Dermis blood vessel endothelial cell (primary cell): Measurements from ENCODE around the gene GNB5. TPM values are rescaled to one million over a fixed set of nuclear protein-coding genes. Genes with fewer than 3 reads are reported as not detected.
A peak's percentile ranks its signal among the peaks of the same experiment; 100 is the strongest.
"Not testable (repeated sequence)": the region's sequence is repeated elsewhere in the genome, so short reads cannot be mapped to it uniquely, and the experiment has no call there.

Experiments used
- DNase-seq: peaks from one replicate; pipeline ENCODE4 v3.0.0; 2010
- total RNA-seq: library from RNA; depleted of rRNA; stranded (reverse); fragments of >200 nt; gene quantifications from 2 replicates; pipeline ENCODE4 v1.2.3, GENCODE V29; 2014

Gene GNB5
- total RNA-seq, 1 donor from 2014 or later = 31.8 TPM

GRCh38 chr15:52090193-52090592 lies 101.0 kb downstream of the GNB5 start:
- no peak for DNase-seq

DNA sequence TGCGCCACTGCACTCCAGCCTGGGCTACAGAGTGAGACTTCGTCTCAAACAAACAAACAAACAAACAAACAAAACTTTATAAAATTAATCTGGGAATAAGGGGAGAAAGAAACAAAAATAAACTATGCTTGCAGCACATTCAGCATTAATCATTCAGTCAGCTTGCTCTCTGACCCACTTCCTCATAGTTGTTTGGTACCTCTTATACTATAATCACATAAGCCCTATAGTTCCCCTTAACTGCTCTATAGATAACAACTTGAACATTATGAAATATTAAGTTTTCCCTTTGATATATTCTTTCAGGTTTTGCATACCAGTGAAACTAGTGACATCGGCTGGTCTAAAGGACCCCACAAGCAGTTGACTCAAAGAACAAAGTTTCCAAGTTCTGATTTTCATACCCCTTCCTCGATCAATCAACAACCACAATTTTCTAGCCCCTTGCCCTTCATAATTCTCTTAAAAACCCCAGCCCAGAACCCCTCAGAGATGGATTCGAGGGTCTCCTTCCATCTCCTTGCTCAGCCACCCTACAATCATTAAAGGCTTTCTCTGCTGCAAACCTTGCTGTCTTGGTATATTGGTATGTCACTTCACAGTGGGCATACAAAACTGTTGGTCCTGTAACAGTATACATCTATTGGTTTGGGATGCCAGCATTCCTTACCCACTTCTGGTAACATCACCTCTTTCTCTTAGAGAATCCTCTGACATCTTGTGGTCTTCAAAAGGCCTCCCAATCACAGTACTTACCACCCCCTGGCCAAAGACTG lies 105.0 kb downstream of the GNB5 start:
- DNase-seq = no peak

- DNase-seq = peak; percentile 45
Measured at GRCh38 chr15:52085299-52085698, 105.9 kb downstream of the GNB5 start.

DNA sequence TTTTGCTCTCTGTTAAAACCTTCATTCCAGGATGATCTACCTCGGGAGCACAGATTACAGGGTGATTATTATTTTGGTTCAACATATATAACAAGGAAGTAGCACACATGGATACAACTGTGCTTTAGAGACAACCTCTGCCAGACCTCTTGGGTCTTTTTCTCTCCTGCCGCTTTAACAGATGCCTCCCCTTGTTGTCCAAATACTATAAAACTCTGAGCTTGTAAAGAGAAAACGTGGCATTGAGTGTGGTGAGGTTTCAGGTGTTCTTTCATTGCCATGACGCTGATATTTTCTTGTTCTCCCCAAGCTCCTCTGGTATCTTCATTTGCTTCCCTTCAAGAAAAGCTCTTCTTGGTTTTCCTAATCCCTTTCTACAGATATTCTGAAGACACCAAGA lies 107.6 kb downstream of the GNB5 start:
- no peak for DNase-seq

- DNase-seq = not testable (repeated sequence)
Measured at GRCh38 chr15:52083037-52083359, 108.2 kb downstream of the GNB5 start.

GRCh38 chr15:52082197-52083036 lies 108.8 kb downstream of the GNB5 start:
- no peak for DNase-seq

DNA sequence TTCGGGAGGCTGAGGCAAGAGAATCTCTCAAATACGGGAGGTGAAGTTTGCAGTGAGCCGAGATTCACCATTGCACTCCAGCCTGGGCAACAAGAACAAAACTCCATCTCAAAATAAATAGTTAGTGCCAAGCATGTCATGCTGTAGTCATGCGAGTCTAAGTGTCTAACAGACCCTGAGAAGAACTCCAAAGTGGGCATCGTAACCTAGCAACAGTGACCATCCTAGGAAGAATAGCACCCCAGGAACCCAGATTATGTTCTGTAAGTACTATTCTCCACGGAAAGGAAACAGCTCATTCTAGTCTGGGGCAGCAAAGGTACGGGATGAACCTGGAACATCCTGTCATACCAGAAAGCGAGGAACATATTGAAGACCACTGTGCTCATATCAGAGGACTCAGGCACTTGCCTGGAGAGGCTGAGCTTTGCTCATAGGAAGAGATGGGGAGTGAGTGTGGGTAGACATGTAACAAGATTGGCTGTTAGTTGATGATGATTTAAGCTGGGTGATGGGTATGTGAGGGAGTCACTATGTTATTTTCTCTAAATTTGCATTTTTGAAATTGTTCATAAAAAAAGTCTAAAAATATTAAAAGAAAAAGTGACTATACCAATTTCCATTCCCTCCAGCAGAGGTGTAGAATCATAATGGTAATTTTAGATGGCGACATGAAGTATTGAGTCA lies 110.3 kb downstream of the GNB5 start:
- no peak for DNase-seq

DNA sequence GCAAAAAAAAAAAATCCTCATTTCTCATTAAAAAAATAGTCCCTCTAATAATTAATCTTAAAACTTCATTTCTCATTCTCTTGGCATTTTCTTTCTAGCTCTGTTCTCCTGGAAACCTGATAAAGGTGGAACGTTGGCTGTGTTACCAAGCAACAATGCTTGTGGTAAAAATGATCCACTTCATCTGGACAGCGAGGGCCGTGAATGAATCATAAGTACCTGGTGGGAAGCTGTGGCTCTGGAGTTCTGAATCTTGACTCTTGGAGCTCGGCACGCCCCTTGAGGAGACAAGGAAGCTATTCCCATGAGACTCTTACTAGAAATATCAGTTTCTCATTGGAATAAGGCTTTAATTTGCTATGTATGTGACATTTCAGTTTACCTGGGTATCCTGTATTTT lies 111.2 kb downstream of the GNB5 start:
- DNase-seq = no peak

DNA sequence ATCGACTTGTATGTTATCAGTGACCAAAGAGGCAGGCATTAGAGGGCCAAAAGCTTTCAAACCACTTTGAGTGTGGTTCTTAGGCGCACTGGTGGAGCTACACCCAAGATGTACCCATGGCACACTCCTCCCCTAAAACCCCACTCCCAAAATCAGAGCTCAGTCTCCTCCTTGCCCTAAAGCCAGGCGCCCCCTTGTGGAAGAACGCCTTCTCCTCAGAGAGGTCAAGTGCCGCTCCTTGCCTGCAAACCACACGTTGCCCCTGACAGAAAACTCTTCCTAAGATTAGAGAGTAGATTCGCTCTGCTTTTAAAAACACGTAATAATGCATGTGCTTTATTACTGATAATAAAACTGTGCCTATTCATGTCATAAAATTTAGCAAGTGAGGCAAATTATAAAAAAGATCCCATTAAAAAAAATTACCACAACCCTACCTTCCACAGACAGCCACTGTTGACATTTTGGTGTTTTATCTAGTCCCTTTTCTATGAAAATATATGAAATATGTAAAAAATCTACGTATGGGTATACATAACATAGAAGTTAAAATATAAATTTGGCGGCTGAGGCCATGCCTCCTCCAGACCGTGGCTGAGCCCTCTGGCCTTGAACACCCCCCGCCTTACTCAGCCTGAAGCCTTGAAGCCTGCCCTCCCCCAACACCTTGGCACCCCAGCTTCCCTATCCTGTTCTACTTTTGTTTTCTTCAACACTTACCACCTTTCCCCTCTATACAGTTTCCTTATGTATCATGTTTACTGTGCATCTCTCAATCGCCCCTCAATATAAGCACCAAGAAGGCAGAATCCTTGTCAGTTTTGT lies 112.1 kb downstream of the GNB5 start:
- DNase-seq = peak; percentile 88

DNA sequence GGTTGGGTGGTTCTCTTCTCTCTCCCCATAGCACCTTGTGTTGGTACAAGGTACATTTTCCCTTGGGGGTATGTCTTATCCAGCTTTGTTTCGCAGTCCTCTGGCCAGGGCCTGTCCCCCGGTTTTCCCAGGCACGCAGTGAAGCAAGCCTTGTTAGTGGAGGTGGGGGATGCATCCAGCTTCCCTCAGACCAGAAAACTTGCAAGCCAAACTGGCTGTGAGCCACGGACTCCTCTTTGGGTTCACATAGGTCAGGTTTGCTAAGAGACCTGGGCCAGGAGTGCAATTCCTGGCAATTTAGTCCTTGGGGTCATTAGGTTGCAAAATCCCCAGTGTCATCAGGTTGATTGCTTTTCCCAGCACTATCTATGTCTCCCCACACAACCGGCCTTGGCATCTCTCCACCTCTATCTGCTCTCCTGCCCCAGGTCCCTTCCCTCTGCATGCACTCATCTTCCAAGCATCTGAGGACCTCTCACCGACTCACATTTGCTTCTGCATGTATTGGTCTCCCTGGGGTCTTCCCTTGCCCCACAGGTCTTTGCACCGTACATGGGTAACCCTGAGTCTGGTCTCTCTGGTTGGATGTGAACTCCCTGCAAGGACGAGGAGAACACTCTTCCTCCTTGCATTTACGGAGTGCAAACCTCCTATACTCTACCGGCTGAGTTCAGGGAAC lies 112.9 kb downstream of the GNB5 start:
- DNase-seq = no peak

- peak; percentile 47 for DNase-seq
Measured at GRCh38 chr15:52076889-52077781, 114.1 kb downstream of the GNB5 start.

- DNase-seq = no peak
Measured at GRCh38 chr15:52071570-52071969, 119.6 kb downstream of the GNB5 start.

DNA sequence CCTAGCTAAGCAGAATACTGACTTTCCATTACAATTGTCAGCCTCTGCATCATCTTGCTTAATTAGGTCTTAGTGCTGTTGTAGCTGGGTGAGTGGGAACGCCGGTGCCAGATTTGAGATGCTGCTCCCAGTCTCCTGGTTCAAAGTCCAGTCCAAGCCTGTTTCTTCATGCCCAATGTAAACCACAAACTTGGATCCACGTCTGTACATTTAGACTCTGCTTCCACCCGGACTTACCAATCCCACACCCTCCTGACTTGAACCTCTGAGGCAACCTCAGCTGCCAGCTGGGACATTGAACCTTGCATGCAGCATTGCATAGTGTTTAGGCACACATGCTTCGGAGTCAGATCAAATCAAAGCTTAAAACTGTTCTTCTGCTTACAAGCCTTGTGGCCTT lies 121.6 kb downstream of the GNB5 start:
- no peak for DNase-seq

DNA sequence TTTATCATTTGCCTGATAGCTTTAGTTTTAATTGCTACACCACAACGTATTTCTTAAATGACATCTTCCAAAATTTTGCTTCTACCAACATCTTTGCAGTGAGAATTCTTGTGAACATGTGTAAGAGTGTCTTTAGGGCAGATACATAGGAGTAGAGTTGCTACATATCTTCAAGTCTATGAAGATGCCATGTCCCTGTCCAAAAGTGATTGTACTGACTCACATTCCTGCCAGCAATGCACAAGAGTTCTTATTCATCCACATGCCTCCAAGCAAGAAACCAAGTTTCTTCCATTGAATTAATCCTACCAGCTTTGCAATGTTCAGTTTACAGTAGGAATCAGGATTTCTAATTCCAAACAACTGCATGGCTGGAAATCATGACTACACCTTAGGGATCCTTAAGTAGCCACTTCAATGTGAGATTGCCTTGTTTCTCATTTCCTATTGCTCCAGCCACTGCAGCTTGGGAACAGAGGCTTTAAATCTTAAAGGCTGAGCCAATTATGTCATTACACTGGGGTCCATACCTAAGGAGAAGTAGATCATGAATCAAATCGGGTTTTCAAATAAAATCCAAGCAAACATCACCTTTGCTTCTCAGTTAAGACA lies 123.1 kb downstream of the GNB5 start:
- DNase-seq = no peak

GRCh38 chr15:52067545-52067926 lies 123.7 kb downstream of the GNB5 start:
- DNase-seq = no peak

DNA sequence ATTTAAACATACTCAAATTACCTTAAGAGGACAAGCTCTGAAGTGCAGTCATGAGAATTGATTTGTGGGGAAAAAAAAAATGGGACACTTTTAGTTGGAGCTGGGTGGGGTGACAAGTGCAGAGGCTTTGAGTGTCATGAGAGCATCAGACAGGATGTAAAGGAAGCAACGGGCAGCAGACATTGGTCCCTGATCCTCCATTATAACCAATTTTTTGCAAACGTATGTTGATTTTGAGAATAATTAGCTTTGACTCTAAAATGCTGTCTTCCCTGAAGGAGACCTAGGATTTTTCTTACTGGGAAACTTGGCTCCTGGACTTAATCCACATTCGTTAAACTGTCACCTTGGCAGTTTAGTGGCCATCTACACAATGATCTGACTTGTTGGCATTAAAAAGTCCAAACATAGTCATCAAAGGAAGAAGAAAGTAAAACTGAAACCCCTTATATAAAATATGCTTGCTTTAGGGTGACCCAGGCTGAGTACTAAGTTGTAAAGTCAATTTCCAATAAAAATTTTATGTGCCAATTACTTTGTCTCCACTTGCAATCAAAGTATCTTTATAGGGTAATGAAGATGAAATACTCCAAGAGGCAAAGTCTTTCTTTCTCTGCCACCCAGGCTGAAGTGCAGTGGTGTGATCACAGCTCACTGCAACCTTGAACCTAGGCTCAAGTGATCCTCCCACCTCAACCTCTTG lies 124.2 kb downstream of the GNB5 start:
- DNase-seq = no peak
